Omental fat pad (tissue), 4 donors: ENCODE measurements around the gene SLC35F3. TPM values are rescaled to one million over a fixed set of nuclear protein-coding genes. Genes with fewer than 3 reads are reported as not detected.
"Not testable (repeated sequence)": the region's sequence is repeated elsewhere in the genome, so short reads cannot be mapped to it uniquely, and the experiment has no call there.

Source experiments
- ATAC-seq: fragments of 150-250 bp; one replicate; pipeline ENCODE4 v1.9.1; 2016; ENCODE audit warnings: mild to moderate bottlenecking, moderate library complexity; ENCODE audit not compliant: low FRiP score
- DNase-seq: peaks from one replicate; pipeline ENCODE4 v3.0.0-alpha.2; 2019; ENCODE audit warnings: low spot score
- total RNA-seq, 4 donors: library from RNA; depleted of rRNA; stranded (reverse); fragments of >200 nt; gene quantifications; one replicate each; pipeline ENCODE4 v1.1.0, GENCODE V29; 2016
- TF ChIP-seq, protein P1 (sequence below), 3 donors: fragments of 450-650 bp; IDR thresholded peaks; one replicate each; pipeline ENCODE4 v1.5.1; 2016 to 2017; ENCODE audit warnings: antibody characterized with exemption in 3 of 3, mild to moderate bottlenecking in 3 of 3, moderate library complexity in 2 of 3

SLC35F3 gene
- total RNA-seq, 4 donors from 2014 or later: 0.09 TPM; not detected in 3

- ATAC-seq (no peak), DNase-seq (no peak)
- TF ChIP-seq, protein P1, sequence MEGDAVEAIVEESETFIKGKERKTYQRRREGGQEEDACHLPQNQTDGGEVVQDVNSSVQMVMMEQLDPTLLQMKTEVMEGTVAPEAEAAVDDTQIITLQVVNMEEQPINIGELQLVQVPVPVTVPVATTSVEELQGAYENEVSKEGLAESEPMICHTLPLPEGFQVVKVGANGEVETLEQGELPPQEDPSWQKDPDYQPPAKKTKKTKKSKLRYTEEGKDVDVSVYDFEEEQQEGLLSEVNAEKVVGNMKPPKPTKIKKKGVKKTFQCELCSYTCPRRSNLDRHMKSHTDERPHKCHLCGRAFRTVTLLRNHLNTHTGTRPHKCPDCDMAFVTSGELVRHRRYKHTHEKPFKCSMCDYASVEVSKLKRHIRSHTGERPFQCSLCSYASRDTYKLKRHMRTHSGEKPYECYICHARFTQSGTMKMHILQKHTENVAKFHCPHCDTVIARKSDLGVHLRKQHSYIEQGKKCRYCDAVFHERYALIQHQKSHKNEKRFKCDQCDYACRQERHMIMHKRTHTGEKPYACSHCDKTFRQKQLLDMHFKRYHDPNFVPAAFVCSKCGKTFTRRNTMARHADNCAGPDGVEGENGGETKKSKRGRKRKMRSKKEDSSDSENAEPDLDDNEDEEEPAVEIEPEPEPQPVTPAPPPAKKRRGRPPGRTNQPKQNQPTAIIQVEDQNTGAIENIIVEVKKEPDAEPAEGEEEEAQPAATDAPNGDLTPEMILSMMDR (IDR thresholded peaks at IDR 0.05): no peak
Measured at GRCh38 chr1:234345237-234345636, 440.8 kb downstream of the SLC35F3 start.

- TF ChIP-seq, protein P1 (IDR thresholded peaks at IDR 0.05): no peak
- DNase-seq (no peak), ATAC-seq (no peak)
Measured at GRCh38 chr1:234348964-234349363, 444.5 kb downstream of the SLC35F3 start.

DNA sequence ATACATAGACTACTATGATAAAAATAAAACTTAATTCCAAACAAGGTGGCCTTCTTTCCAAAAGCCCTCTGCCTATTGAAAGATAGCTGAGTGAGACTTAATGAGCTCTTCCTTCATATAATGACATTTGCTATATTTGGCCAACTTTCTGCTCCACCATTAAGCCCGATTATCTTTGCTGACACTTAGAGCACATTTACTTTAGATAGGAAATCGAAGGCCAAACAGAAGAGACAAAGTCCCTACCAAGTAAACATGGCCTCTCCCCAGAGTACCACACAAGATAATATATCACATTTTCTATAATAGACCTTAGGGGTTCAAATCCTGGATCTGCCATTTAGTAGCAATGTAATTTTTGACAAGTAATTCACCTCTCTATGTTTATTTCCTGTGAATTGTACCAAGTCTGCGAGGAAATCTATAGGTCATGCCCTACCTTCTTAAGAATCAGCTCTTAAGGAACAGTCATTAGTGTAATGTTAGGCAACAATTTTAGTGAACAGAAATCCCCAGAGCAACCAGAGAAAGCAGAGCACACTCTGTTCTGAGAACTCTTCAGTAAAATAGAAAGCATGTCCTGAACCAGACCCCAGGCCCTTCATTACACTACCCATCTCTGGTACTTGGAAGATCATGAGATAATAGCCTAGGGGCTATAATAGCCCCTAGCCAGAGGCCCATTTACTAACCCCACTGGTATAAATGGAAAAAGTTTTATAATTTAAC lies 451.5 kb downstream of the SLC35F3 start:
- TF ChIP-seq, protein P1 (IDR thresholded peaks at IDR 0.05): no peak
- ATAC-seq (no peak), DNase-seq (no peak)

GRCh38 chr1:234356615-234357269 lies 452.3 kb downstream of the SLC35F3 start:
- not testable (repeated sequence) for DNase-seq, ATAC-seq

GRCh38 chr1:234357831-234358230 lies 453.4 kb downstream of the SLC35F3 start:
- TF ChIP-seq, protein P1 (IDR thresholded peaks at IDR 0.05): no peak
- ATAC-seq: no peak
- no peak for DNase-seq

- no peak for DNase-seq
- TF ChIP-seq, protein P1 (IDR thresholded peaks at IDR 0.05): no peak
- no peak for ATAC-seq
Measured at GRCh38 chr1:234361102-234361603, 456.7 kb downstream of the SLC35F3 start.

GRCh38 chr1:234362558-234362957 lies 458.1 kb downstream of the SLC35F3 start:
- TF ChIP-seq, protein P1 (IDR thresholded peaks at IDR 0.05): no peak
- no peak for DNase-seq
- ATAC-seq: no peak
